Gastroesophageal sphincter (tissue), 4 donors: Measurements from ENCODE around the gene RBM39. TPM values are rescaled to one million over a fixed set of nuclear protein-coding genes. Genes with fewer than 3 reads are reported as not detected.
A peak's percentile ranks its signal among the peaks of the same experiment; 100 is the strongest.

Source experiments
- ATAC-seq: fragments of 150-250 bp; one replicate; pipeline ENCODE4 v1.9.1; 2016; ENCODE audit warnings: mild to moderate bottlenecking, moderate library complexity
- H3K27ac ChIP-seq, 4 donors: fragments of 200-600 bp; sonication (generic) in 3 of 4; 1 replicate in 3 of 4; 2 replicates in 1 of 4; pipeline ENCODE4 v1.5.1; 2016 to 2019
- H3K27me3 ChIP-seq: fragments of 200-600 bp; sonication (generic); one replicate; pipeline ENCODE4 v1.5.1; 2019
- H3K36me3 ChIP-seq, 2 donors: fragments of 200-600 bp; sonication (generic); one replicate each; pipeline ENCODE4 v1.5.1; 2019; ENCODE audit warnings: control low read depth in 1 of 2
- H3K4me1 ChIP-seq, 3 donors: fragments of 200-600 bp; sonication (generic); 1 replicate in 2 of 3; 2 replicates in 1 of 3; pipeline ENCODE4 v1.5.1; 2016 to 2019; ENCODE audit warnings: control low read depth in 2 of 3
- H3K4me3 ChIP-seq, 2 donors: fragments of 200-600 bp; sonication (generic); one replicate each; pipeline ENCODE4 v1.5.1; 2019; ENCODE audit warnings: mild to moderate bottlenecking in 1 of 2, moderate library complexity in 1 of 2
- H3K9me3 ChIP-seq, 3 donors: fragments of 200-600 bp; sonication (generic); one replicate each; pipeline ENCODE4 v1.5.1; 2017 to 2019; ENCODE audit warnings: control low read depth in 2 of 3
- EP300 ChIP-seq: sonication (generic); formaldehyde crosslinking; IDR thresholded peaks from one replicate; pipeline ENCODE4 v1.6.1; 2017; ENCODE audit warnings: antibody characterized with exemption, mild to moderate bottlenecking
- POLR2A ChIP-seq, 2 donors: fragments of 450-650 bp; IDR thresholded peaks; one replicate each; pipeline ENCODE4 v1.6.1; 2017; ENCODE audit warnings: antibody characterized with exemption in 2 of 2, mild to moderate bottlenecking in 2 of 2, moderate library complexity in 1 of 2
- POLR2AphosphoS5 ChIP-seq: sonication (generic); formaldehyde crosslinking; IDR thresholded peaks from one replicate; pipeline ENCODE4 v1.6.1; 2017; ENCODE audit warnings: antibody characterized with exemption
- WGBS, 2 donors: methylation state at CpG; one replicate each; pipeline ENCODE4 v1.1.5; 2018; ENCODE audit warnings: low coverage in 1 of 2; 5-methylcytosine and 5-hydroxymethylcytosine counted together
- total RNA-seq, 4 donors: library from RNA; depleted of rRNA; stranded (reverse); fragments of >200 nt; gene quantifications; one replicate each; pipeline ENCODE4 v1.1.0, GENCODE V29; 2016
- TF ChIP-seq, protein P1 (sequence below), 4 experiments: fragments of 200-600 bp in 2 of 4; fragments of 450-650 bp in 2 of 4; sonication (generic) in 1 of 4; IDR thresholded peaks; one replicate each; pipeline ENCODE4 v1.5.1; 2017 to 2019; ENCODE audit warnings: antibody characterized with exemption in 4 of 4, mild to moderate bottlenecking in 2 of 4, moderate library complexity in 2 of 4

Gene RBM39
- total RNA-seq, 4 donors from 2014 or later: 159 to 369 (median 238) TPM

DNA sequence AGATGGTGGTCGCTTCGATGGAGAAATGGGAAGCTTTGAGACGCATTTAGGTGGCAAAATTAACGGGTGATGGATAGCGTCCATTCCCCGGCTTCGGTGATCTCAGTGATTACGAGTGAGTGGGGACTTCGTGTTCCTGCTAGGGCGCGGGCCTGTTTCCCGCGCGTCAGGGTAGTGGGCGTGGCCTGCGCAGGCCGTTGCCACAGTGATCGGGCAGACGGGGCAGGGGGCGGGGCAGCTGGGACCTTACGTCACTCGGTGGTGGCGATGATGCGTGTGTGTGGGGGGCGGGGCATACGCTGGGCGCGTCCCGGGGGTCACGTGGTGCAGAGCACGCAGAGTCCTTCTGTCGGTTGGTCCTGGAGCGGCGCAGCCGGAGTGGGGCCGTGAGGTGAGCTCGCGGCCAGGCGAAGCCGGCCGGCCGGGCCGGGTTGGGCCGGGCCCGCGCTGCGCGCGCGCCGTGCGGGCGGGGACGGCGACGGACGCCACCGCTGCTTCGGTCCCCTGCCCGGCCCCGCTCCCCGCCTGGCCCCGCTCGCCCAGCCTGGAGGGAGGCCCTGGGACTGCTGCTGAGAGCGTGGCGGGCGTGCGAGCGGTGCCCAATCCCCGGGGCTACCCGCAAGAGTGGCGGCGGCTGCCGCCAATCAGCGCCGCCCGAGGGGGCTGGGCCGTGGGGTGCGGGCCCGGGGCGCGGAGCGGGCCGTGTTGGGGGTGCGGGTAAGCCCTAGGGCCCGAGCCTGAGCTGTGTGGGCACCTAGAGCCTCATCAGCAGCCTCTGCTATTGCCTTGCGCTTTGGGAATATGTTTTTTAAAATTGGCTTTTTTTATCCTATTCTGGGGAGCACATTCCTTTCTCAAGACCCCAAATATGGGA, 29.9 kb upstream of the RBM39 start, which contains the start of gene PHF20:
PHF20 (plus strand) TSS at position 327 of the 874 bp plus-strand sequence. CDS start 29,508 bp downstream, outside the sequence.
- WGBS, 2 donors: 13 to 16% methylated on average over 10 to 12 of the region's 87 CpGs
- Histone ChIP-seq H3K27ac (peak within 1 kb of the TSS; percentile 94 to 99 (median 96)), H3K36me3 (no peaks in the 10 kb centered on the region), H3K9me3 (no peaks in the 10 kb centered on the region), H3K4me3 (peak within 1 kb of the TSS; percentile 74 to 89), H3K27me3 (no peaks in the 10 kb centered on the region), H3K4me1 (peaks cover 0 to 69% (median 50%) of the 10 kb centered on the region in 3 donors)
- TF ChIP-seq POLR2A (IDR thresholded peaks at IDR 0.05): peak; percentile 83 to 96
- peak; percentile 98 for TF ChIP-seq POLR2AphosphoS5
- TF ChIP-seq, protein P1, sequence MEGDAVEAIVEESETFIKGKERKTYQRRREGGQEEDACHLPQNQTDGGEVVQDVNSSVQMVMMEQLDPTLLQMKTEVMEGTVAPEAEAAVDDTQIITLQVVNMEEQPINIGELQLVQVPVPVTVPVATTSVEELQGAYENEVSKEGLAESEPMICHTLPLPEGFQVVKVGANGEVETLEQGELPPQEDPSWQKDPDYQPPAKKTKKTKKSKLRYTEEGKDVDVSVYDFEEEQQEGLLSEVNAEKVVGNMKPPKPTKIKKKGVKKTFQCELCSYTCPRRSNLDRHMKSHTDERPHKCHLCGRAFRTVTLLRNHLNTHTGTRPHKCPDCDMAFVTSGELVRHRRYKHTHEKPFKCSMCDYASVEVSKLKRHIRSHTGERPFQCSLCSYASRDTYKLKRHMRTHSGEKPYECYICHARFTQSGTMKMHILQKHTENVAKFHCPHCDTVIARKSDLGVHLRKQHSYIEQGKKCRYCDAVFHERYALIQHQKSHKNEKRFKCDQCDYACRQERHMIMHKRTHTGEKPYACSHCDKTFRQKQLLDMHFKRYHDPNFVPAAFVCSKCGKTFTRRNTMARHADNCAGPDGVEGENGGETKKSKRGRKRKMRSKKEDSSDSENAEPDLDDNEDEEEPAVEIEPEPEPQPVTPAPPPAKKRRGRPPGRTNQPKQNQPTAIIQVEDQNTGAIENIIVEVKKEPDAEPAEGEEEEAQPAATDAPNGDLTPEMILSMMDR (IDR thresholded peaks at IDR 0.05): peak in 2 of 4 experiments; percentile 48 to 74
- peak; percentile 93 for TF ChIP-seq EP300
- peak; percentile 92 for ATAC-seq

DNA sequence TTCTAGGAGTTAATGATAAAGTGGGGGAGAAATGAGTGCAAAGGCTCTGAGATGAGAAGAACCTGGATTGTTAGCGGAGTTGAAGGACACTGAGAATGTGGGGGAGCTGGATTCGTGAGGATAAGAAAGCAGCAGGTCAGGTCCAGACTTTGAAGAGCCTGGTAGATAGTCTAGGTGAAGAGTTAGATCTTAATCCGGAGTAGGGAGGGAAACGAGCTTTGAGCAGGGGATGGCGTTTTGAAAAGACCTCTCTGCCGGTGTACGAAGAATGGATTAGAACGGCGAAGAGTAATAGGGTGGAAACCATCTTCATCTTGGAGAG, 29.3 kb upstream of the RBM39 start:
- TF ChIP-seq, protein P1 (IDR thresholded peaks at IDR 0.05): no peak
- TF ChIP-seq EP300 (no peak), POLR2AphosphoS5 (no peak)
- no peaks in the 10 kb centered on the region for H3K36me3 ChIP-seq
- peaks cover 0 to 63% (median 44%) of the 10 kb centered on the region in 3 donors for H3K4me1 ChIP-seq
- H3K27me3 ChIP-seq: no peaks in the 10 kb centered on the region
- H3K9me3 ChIP-seq: no peaks in the 10 kb centered on the region
- peak overlapping the region; percentile 86 to 99 (median 96) for H3K27ac ChIP-seq
- peak overlapping the region in 1 of 2 donors; percentile 74 for H3K4me3 ChIP-seq
- WGBS, 2 donors: 74 to 96% methylated on average over 4 to 8 of the region's 9 CpGs
- ATAC-seq: no peak

DNA sequence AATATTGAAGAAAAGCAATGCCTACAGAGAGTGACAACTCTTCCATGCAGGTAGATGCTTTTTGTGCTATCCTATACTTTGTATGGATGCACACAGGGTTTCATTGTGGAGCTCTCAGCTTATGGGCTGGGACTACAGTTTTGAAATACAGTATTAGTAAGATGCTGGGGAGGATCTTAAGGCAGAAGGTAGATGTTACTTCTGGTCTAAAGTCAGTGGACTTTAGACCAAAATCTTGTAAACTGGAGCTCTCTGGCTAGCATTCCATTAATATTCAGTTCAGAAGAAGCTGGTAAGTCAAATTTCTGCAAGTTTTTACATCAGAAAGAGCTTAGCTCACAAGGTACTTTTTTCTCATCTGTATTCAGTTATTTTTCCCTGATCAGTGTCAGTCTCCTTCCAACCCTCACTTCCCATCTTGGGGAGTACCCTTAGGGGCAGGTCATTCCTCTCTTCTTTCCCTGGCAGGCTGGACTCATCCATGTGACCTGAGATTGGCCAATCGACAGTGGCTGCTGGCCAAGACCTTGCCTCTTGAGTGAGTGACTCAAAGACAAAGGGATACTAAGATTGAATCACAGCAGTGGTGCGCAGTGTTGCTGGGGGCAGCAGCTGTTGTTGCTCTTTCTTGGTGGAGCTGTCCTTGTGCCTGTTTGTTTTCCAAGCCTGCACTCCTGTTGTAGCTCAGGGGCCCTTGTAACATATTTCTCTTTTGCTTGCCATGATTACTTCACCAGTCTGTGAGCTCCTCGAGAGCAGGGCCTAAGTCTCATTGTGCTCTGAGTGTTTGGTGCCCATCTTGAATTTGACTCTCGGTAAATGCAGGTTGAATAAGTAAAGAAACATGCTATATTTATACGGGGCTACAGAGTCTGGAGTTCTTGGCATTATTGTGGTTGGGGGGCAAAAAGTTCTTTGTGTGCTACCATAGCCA, 26.9 kb upstream of the RBM39 start:
- TF ChIP-seq POLR2AphosphoS5 (peak; percentile 82), POLR2A (IDR thresholded peaks at IDR 0.05) (peak; percentile 43 to 63), EP300 (no peak)
- TF ChIP-seq, protein P1 (IDR thresholded peaks at IDR 0.05): no peak
- no peak overlapping the region for H3K4me3 ChIP-seq
- no peaks in the 10 kb centered on the region for H3K27me3 ChIP-seq
- 23 to 40% methylated on average over 3 to 5 of the region's 5 CpGs for WGBS, 2 donors
- peak; percentile 69 for ATAC-seq
- peak overlapping the region; percentile 71 to 97 (median 88) for H3K27ac ChIP-seq
- H3K36me3 ChIP-seq: no peaks in the 10 kb centered on the region
- no peaks in the 10 kb centered on the region for H3K9me3 ChIP-seq
- peaks cover 0 to 56% (median 42%) of the 10 kb centered on the region in 3 donors for H3K4me1 ChIP-seq

DNA sequence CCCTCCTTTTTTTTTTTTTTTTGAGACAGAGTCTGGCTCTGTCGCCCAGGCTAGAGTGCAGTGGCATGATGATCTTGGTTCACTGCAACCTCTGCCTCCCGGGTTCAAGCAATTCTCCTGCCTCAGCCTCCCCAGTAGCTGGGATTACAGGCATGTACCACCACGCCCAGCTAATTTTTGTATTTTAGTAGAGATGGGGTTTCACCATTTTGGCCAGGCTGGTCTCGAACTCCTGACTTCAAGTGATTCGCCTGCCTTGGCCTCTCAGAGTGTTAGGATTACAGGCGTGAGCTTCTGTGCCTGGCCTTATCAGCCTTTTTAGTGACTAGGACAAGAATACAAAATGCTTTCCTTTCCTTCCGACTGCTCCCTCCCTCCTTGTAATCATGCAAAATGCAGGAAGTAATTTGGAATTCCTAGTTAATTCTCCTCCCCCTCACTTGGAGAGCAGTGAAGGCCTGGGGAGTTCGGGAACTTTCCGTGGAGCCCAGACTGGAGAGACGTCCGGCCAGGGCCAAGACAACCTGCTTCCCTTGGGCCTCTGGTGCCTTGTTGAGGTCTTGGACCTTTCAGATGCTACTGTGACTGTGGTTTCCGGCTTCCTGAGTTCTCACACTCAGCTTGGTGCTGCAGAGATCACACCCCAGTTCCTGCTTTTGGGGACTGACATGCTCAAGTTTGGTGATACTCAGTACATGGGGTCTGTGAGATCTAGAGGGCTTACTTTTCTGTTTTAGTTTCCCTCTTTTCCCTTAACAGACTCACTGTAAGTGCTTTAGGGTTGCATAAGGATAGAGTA, 25.8 kb upstream of the RBM39 start:
- Histone ChIP-seq H3K27me3 (no peaks in the 10 kb centered on the region), H3K9me3 (no peaks in the 10 kb centered on the region), H3K4me1 (peaks cover 0 to 45% (median 34%) of the 10 kb centered on the region in 3 donors), H3K27ac (peak overlapping the region; percentile 71 to 97 (median 88)), H3K36me3 (no peaks in the 10 kb centered on the region), H3K4me3 (no peak overlapping the region)
- 27 to 74% methylated on average over 3 to 9 of the region's 12 CpGs for WGBS, 2 donors
- TF ChIP-seq, protein P1 (IDR thresholded peaks at IDR 0.05): no peak
- TF ChIP-seq POLR2A (IDR thresholded peaks at IDR 0.05) (peak in 1 of 2 donors; percentile 20), EP300 (no peak)
- ATAC-seq: no peak
